HUES6 (cell line): Measurements from ENCODE around the gene EDIL3.

ENCODE experiments used
- H3K27ac ChIP-seq: 2 replicates; pipeline ENCODE4 v1.7.0; 2013; ENCODE audit warnings: low read depth, mild to moderate bottlenecking, low read length, inconsistent platforms
- H3K27me3 ChIP-seq: 2 replicates; pipeline ENCODE4 v1.6.1; 2013; ENCODE audit warnings: low read length; ENCODE audit not compliant: control insufficient read depth, insufficient read depth
- H3K36me3 ChIP-seq: 2 replicates; pipeline ENCODE4 v1.6.1; 2013; ENCODE audit warnings: low read length; ENCODE audit not compliant: control insufficient read depth, insufficient read depth
- H3K4me1 ChIP-seq: 2 replicates; pipeline ENCODE4 v1.6.1; 2013; ENCODE audit warnings: low read length; ENCODE audit not compliant: control insufficient read depth, insufficient read depth
- H3K4me3 ChIP-seq: 2 replicates; pipeline ENCODE4 v1.5.1; 2013; ENCODE audit warnings: low read depth, low read length
- H3K9ac ChIP-seq: one replicate; pipeline ENCODE4 v1.6.1; 2013; ENCODE audit warnings: mild to moderate bottlenecking, low read length
- H3K9me3 ChIP-seq: 2 replicates; pipeline ENCODE4 v1.6.1; 2013; ENCODE audit warnings: low read depth, low read length; ENCODE audit not compliant: control insufficient read depth, insufficient read depth

Gene EDIL3

GRCh38 chr5:84378420-84378819, 6.3 kb downstream of the EDIL3 start:
- peaks cover 10% of the 10 kb centered on the region; the same call in 1 of the 2 replicates for H3K4me1 ChIP-seq
- no peak overlapping the region for H3K27ac ChIP-seq
- no peaks in the 10 kb centered on the region for H3K9me3 ChIP-seq
- H3K36me3 ChIP-seq: no peaks in the 10 kb centered on the region
- H3K4me3 ChIP-seq: no peak overlapping the region
- H3K9ac ChIP-seq: no peak overlapping the region
- H3K27me3 ChIP-seq: peaks cover 4% of the 10 kb centered on the region; the same call in 1 of the 2 replicates

- Histone ChIP-seq H3K27me3 (no peaks in the 10 kb centered on the region), H3K9me3 (no peaks in the 10 kb centered on the region), H3K27ac (no peak overlapping the region), H3K4me3 (no peak overlapping the region), H3K4me1 (peaks cover 6% of the 10 kb centered on the region; the same call in 1 of the 2 replicates), H3K9ac (no peak overlapping the region), H3K36me3 (no peaks in the 10 kb centered on the region)
These were observed 8.3 kb downstream of the EDIL3 start for GRCh38 chr5:84376346-84376745.

GRCh38 chr5:84374568-84374967, 10.1 kb downstream of the EDIL3 start:
- no peak overlapping the region for H3K9ac ChIP-seq
- no peaks in the 10 kb centered on the region for H3K36me3 ChIP-seq
- no peak overlapping the region for H3K4me3 ChIP-seq
- no peaks in the 10 kb centered on the region for H3K27me3 ChIP-seq
- no peaks in the 10 kb centered on the region for H3K9me3 ChIP-seq
- no peak overlapping the region for H3K27ac ChIP-seq
- H3K4me1 ChIP-seq: peaks cover 5% of the 10 kb centered on the region; the same call in 1 of the 2 replicates

GRCh38 chr5:84373506-84373905, 11.2 kb downstream of the EDIL3 start:
- Histone ChIP-seq H3K4me3 (no peak overlapping the region), H3K9ac (no peak overlapping the region), H3K36me3 (no peaks in the 10 kb centered on the region), H3K27ac (0 out of 2 replicates have a peak overlapping the region, but pooled peaks have one; percentile 14), H3K4me1 (peaks cover 5% of the 10 kb centered on the region; the same call in 1 of the 2 replicates), H3K9me3 (no peaks in the 10 kb centered on the region), H3K27me3 (no peaks in the 10 kb centered on the region)

GRCh38 chr5:84372066-84372695, 12.5 kb downstream of the EDIL3 start:
- no peak overlapping the region for H3K9ac ChIP-seq
- no peaks in the 10 kb centered on the region for H3K9me3 ChIP-seq
- H3K27me3 ChIP-seq: no peaks in the 10 kb centered on the region
- no peaks in the 10 kb centered on the region for H3K36me3 ChIP-seq
- H3K4me3 ChIP-seq: no peak overlapping the region
- no peak overlapping the region for H3K27ac ChIP-seq
- H3K4me1 ChIP-seq: peaks cover 3% of the 10 kb centered on the region; the same call in 1 of the 2 replicates

- H3K9me3 ChIP-seq: no peaks in the 10 kb centered on the region
- no peaks in the 10 kb centered on the region for H3K36me3 ChIP-seq
- H3K27ac ChIP-seq: no peak overlapping the region
- no peak overlapping the region for H3K4me3 ChIP-seq
- H3K27me3 ChIP-seq: no peaks in the 10 kb centered on the region
- no peaks in the 10 kb centered on the region for H3K4me1 ChIP-seq
- no peak overlapping the region for H3K9ac ChIP-seq
These were observed 14.5 kb downstream of the EDIL3 start for GRCh38 chr5:84370176-84370575.

GRCh38 chr5:84364043-84364442, 20.6 kb downstream of the EDIL3 start:
- no peak overlapping the region for H3K27ac ChIP-seq
- H3K9me3 ChIP-seq: no peaks in the 10 kb centered on the region
- no peaks in the 10 kb centered on the region for H3K4me1 ChIP-seq
- H3K9ac ChIP-seq: no peak overlapping the region
- H3K27me3 ChIP-seq: no peaks in the 10 kb centered on the region
- no peaks in the 10 kb centered on the region for H3K36me3 ChIP-seq
- no peak overlapping the region for H3K4me3 ChIP-seq

GRCh38 chr5:84362061-84362720, 22.5 kb downstream of the EDIL3 start:
- Histone ChIP-seq H3K9ac (no peak overlapping the region), H3K9me3 (no peaks in the 10 kb centered on the region), H3K4me3 (no peak overlapping the region), H3K27me3 (no peaks in the 10 kb centered on the region), H3K4me1 (no peaks in the 10 kb centered on the region), H3K27ac (no peak overlapping the region), H3K36me3 (no peaks in the 10 kb centered on the region)

- Histone ChIP-seq H3K4me1 (no peaks in the 10 kb centered on the region), H3K36me3 (no peaks in the 10 kb centered on the region), H3K27ac (no peak overlapping the region), H3K9me3 (no peaks in the 10 kb centered on the region), H3K4me3 (no peak overlapping the region), H3K27me3 (no peaks in the 10 kb centered on the region), H3K9ac (no peak overlapping the region)
These were observed 23.1 kb downstream of the EDIL3 start for GRCh38 chr5:84361572-84361971.

GRCh38 chr5:84360056-84360455, 24.6 kb downstream of the EDIL3 start:
- H3K4me1 ChIP-seq: no peaks in the 10 kb centered on the region
- peaks cover 4% of the 10 kb centered on the region; the same call in 1 of the 2 replicates for H3K36me3 ChIP-seq
- no peak overlapping the region for H3K4me3 ChIP-seq
- no peak overlapping the region for H3K9ac ChIP-seq
- no peak overlapping the region for H3K27ac ChIP-seq
- no peaks in the 10 kb centered on the region; the same call in 1 of the 2 replicates for H3K9me3 ChIP-seq
- no peaks in the 10 kb centered on the region for H3K27me3 ChIP-seq

- Histone ChIP-seq H3K4me1 (peaks cover 2% of the 10 kb centered on the region; the same call in 1 of the 2 replicates), H3K4me3 (no peak overlapping the region), H3K9ac (no peak overlapping the region), H3K36me3 (peaks cover 4% of the 10 kb centered on the region; the same call in 1 of the 2 replicates), H3K27me3 (no peaks in the 10 kb centered on the region), H3K9me3 (no peaks in the 10 kb centered on the region; the same call in 1 of the 2 replicates), H3K27ac (no peak overlapping the region)
These were observed 30.6 kb downstream of the EDIL3 start for GRCh38 chr5:84354101-84354500.
